22Rv1 (cell line): ENCODE results near the gene MAGEA4.

Experiments used
- H3K27ac ChIP-seq: fragments of 450-650 bp; 2 replicates; pipeline ENCODE4 v1.5.1; 2017
- ZFX ChIP-seq: fragments of 450-650 bp; IDR thresholded peaks from 2 replicates; pipeline ENCODE4 v1.6.1; 2017; ENCODE audit warnings: antibody characterized with exemption, borderline replicate concordance
- TF ChIP-seq, protein P1 (sequence below): fragments of 450-650 bp; IDR thresholded peaks from 2 replicates; pipeline ENCODE4 v1.5.1; 2017; ENCODE audit warnings: mild to moderate bottlenecking

The MAGEA4 gene

DNA sequence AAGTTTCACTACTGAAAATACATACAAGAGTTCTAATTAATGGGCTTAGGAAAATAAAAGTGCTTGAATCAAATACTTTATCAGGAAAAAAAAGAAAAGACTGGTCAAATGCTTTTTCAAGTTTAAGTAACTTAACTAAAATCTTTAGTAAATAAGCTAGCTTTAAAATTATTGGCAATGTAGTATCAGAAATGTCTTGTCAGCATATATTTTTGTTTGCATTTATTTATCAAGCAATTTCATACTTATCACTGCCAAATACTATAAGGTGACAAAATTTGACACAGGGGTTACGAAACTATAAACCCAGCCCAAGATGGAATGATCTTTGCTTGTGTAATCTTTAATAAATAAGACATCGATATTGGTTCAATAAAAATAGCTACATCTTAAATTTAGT is 31.8 kb upstream of the MAGEA4 start:
- no peak for TF ChIP-seq ZFX
- TF ChIP-seq, protein P1, sequence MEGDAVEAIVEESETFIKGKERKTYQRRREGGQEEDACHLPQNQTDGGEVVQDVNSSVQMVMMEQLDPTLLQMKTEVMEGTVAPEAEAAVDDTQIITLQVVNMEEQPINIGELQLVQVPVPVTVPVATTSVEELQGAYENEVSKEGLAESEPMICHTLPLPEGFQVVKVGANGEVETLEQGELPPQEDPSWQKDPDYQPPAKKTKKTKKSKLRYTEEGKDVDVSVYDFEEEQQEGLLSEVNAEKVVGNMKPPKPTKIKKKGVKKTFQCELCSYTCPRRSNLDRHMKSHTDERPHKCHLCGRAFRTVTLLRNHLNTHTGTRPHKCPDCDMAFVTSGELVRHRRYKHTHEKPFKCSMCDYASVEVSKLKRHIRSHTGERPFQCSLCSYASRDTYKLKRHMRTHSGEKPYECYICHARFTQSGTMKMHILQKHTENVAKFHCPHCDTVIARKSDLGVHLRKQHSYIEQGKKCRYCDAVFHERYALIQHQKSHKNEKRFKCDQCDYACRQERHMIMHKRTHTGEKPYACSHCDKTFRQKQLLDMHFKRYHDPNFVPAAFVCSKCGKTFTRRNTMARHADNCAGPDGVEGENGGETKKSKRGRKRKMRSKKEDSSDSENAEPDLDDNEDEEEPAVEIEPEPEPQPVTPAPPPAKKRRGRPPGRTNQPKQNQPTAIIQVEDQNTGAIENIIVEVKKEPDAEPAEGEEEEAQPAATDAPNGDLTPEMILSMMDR = no peak
- H3K27ac ChIP-seq = no peak overlapping the region

GRCh38 chrX:151889421-151889820 is 23.3 kb upstream of the MAGEA4 start:
- no peak for TF ChIP-seq ZFX
- TF ChIP-seq, protein P1 = no peak
- no peak overlapping the region for H3K27ac ChIP-seq

DNA sequence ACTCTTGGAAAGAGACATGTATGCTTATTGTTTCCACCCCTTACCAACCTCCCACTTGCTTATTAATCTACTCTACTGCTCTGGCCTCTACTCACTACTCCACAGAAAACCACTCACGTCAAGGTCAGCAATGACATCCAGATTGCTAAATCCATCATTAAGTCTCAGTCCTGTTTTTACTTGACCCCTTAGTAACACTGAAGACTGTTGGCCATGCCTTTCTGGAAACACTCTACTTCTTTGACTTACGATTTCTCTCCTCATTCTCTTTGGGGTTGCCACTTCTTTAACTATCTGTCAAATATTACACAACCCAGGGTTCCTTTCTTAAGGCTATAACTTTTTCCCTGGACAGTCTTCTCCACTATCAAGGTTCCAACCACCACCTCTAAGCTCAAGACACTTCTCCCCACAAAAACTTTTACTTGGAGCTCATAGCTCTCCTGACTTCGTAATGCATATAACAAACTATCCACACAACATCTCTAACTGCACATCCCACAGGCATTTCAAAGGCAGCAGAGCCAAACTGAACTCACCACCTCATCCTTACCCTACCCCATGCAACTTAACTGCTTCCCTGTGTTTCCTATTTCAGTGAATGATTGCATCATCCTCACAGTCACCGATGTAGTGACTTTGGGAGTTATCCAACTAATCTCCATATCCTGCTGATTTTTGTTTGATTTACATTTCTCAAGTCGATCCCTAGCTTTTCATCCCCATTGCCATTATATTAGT is 15.8 kb upstream of the MAGEA4 start:
- no peak overlapping the region for H3K27ac ChIP-seq
- TF ChIP-seq ZFX = no peak
- TF ChIP-seq, protein P1 = no peak

- no peak for TF ChIP-seq ZFX
- TF ChIP-seq, protein P1 = no peak
Observed at GRCh38 chrX:151899622-151900021, 13.1 kb upstream of the MAGEA4 start.

GRCh38 chrX:151901826-151902225 is 10.9 kb upstream of the MAGEA4 start:
- H3K27ac ChIP-seq = no peak overlapping the region
- TF ChIP-seq ZFX = no peak
- TF ChIP-seq, protein P1 = no peak

More at GRCh38 chrX:151899622-151900021, 13.1 kb upstream of the MAGEA4 start:
- no peak overlapping the region for H3K27ac ChIP-seq

DNA sequence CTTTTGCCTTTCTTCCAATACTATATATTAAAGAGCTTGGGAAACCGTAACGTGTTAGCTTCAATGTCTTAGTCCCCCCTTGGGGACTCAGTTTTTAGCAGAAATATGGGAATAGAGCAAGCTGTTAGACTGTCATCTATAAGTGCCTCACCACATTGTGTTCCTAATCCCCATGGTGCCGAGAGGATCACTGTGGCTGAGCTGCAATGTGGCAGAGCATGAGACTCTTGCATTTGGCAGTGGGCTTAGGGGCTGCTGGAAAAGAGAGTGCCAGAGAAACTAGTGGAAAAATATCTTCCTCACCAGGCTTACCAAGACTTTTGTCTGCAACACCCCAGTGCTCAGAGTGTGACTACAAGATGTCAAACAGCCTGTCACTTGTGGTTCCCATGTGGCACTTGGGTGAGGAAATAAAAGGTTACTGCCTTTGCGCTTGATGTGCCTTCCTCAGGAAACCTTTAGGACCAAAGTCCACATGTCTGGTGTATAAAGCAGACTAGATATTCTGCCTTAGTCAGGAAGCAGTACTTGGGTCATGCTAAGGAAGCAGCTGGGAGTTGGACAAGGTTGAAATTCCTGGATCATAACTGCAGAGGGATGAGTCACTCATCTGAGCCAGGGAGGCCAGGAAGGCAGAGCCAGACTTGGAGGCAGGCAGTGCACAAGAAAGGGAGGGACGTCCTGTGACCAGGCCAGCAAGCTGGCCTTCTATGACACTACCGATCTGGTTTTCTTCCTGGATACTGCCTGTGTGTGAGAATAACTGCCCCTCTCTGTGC is 9.7 kb upstream of the MAGEA4 start:
- no peak overlapping the region for H3K27ac ChIP-seq
- TF ChIP-seq ZFX = no peak
- TF ChIP-seq, protein P1 = no peak

DNA sequence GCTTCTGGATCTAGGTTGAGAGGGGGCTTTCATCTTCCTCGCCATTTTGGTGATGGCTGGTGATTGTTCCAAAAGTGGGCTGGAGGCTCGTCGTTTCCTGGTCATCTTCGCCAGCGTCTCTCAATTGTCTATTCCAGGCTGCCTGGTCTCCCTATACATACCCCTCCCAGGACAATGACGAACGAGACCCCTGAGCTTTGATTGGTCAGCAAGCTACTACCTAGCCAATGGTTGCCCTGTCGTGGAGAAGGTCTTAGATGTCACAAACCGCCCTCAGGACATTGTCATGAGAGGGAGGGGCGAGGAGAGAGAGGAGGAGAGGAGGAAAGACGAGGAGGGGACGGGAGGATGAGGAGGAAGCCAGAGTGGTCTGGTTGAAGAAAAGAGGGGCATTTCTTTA is 7.7 kb upstream of the MAGEA4 start:
- no peak overlapping the region for H3K27ac ChIP-seq
- TF ChIP-seq, protein P1 = no peak
- TF ChIP-seq ZFX = no peak
